Panc1 (cell line): ENCODE results near the gene PCNT. TPM values are rescaled to one million over a fixed set of nuclear protein-coding genes. Genes with fewer than 3 reads are reported as not detected.

Experiments
- ATAC-seq: fragments of 200-7000 bp; cut with Tn5 transposase; 2 replicates; pipeline ENCODE4 v1.9.1; 2020; ENCODE audit warnings: mild to moderate bottlenecking, moderate library complexity
- BruUV-seq: library from RNA; stranded (reverse); fragments of 400-500 nt; replicated peaks from 2 replicates; lab custom pipeline; 2021; lab: Mats Ljungman, UMichigan
- CTCF ChIA-PET: fragments of 300-600 bp; sonication (Branson Sonifier 250); formaldehyde crosslinking; loops from one replicate; lab custom pipeline; 2022; ENCODE audit warnings: antibody characterized with exemption; lab: Charles Lee
- POLR2A ChIA-PET: fragments of 300-600 bp; sonication (Branson Sonifier 250); formaldehyde crosslinking; loops from one replicate; lab custom pipeline; 2022; ENCODE audit warnings: antibody characterized with exemption; lab: Charles Lee
- DNase-seq: peaks from one replicate; pipeline ENCODE4 v3.0.0-alpha.2; 2010; ENCODE audit warnings: low read depth, low spot score
- H3K27ac ChIP-seq: 2 replicates; pipeline ENCODE4 v1.5.1; 2011; ENCODE audit warnings: mild to moderate bottlenecking, low read length, inconsistent platforms
- H3K27me3 ChIP-seq: fragments of 200-500 bp; sonication (Bioruptor generic); 2 replicates; pipeline ENCODE4 v1.6.0; 2014; ENCODE audit warnings: low read length, inconsistent platforms; ENCODE audit not compliant: control insufficient read depth, insufficient read depth
- H3K36me3 ChIP-seq: fragments of 200-500 bp; sonication (Bioruptor generic); 2 replicates; pipeline ENCODE4 v1.5.1; 2014; ENCODE audit warnings: inconsistent platforms, mild to moderate bottlenecking, low read length, moderate library complexity; ENCODE audit not compliant: control insufficient read depth, insufficient read depth
- H3K4me1 ChIP-seq: 2 replicates; pipeline ENCODE4 v1.5.1; 2011; ENCODE audit warnings: inconsistent platforms, mild to moderate bottlenecking, low read length, moderate library complexity; ENCODE audit not compliant: control insufficient read depth, insufficient read depth
- H3K4me3 ChIP-seq, 2 experiments: 2 replicates each; pipeline ENCODE4 v1.5.1; 2011 to 2012; ENCODE audit warnings: low read depth in 2 of 2, low read length in 2 of 2, mild to moderate bottlenecking in 2 of 2, inconsistent platforms in 1 of 2, moderate library complexity in 1 of 2
- H3K9me3 ChIP-seq: fragments of 200-500 bp; sonication (Bioruptor generic); 2 replicates; pipeline ENCODE4 v1.5.1; 2014; ENCODE audit warnings: low read depth, mild to moderate bottlenecking, inconsistent platforms, low read length, moderate library complexity; ENCODE audit not compliant: control insufficient read depth, insufficient read depth
- CTCF ChIP-seq: fragments of 450-650 bp; IDR thresholded peaks from 2 replicates; pipeline ENCODE4 v1.5.1; 2017; ENCODE audit warnings: mild to moderate bottlenecking
- POLR2AphosphoS5 ChIP-seq: IDR thresholded peaks from 2 replicates; pipeline ENCODE4 v1.6.1; 2012; ENCODE audit warnings: mild to moderate bottlenecking, low read depth, low read length, moderate library complexity
- SIN3A ChIP-seq: IDR thresholded peaks from 2 replicates; pipeline ENCODE4 v1.6.1; 2012; ENCODE audit warnings: low read depth, mild to moderate bottlenecking, low read length, moderate library complexity, borderline replicate concordance; ENCODE audit not compliant: insufficient read depth
- TCF7L2 ChIP-seq: IDR thresholded peaks from 2 replicates; pipeline ENCODE4 v1.6.1; 2011; ENCODE audit warnings: mild to moderate bottlenecking, low read depth, low read length, inconsistent platforms
- in situ Hi-C: cut with HindIII; loops from 2 replicates; pipeline ENCODE4 v1.10.0; 2016; ENCODE audit warnings: low sequenced_read_pairs, low pct_unique_long_range_greater_than_20kb
- intact Hi-C: fragments of 100-400 bp; cut with micrococcal nuclease; formaldehyde crosslinking; loops from one replicate; pipeline ENCODE4 v1.10.0; 2022; ENCODE audit not compliant: unreplicated experiment
- total RNA-seq: library from RNA; stranded (reverse); gene quantifications from one replicate; pipeline ENCODE4 v1.2.1, GENCODE V29; 2021; ENCODE audit not compliant: unreplicated experiment
- TF ChIP-seq, protein P1 (sequence below), 2 experiments: IDR thresholded peaks; 2 replicates each; pipeline ENCODE4 v1.6.1; 2011 to 2012; ENCODE audit warnings: low read depth in 2 of 2, control low read depth in 1 of 2, low read length in 1 of 2, mild to moderate bottlenecking in 1 of 2, moderate library complexity in 1 of 2; ENCODE audit not compliant: insufficient read depth in 1 of 2

The PCNT gene
- total RNA-seq, 1 experiment from 2014 or later: 44.3 TPM

GRCh38 chr21:46420241-46421190 lies 96.6 kb downstream of the PCNT start:
- intact Hi-C loops: no loop called here
- POLR2A ChIA-PET: no interaction called here
- BruUV-seq: no TSS peak

DNA sequence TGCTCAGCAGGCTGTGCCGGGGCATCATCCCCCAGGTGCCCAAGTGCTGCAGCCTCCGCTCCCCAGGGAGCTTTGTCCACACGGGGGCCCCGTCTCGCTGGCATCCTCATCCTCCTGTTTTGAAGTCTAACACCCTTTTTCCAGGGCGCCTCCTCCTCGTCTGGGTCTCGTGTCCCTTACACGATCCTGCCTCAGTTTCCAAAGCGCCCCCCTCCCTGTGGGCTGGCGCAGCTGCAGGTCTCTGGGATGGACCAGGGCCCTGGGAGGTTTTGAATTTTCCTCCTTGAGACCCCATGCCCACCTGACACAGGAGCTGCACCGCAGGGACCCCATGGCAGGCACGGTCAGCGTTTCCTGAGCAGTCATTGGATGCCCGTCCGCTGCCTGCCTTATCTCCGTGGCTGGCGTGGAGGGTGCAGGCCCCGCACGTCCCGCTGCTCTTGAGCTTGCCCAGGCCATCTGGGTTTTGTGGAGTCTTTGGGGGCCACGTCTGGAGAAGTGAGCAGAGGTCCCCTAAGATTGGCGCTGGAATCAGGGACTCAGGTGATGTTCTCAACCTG lies 97.3 kb downstream of the PCNT start:
- DNase-seq (no peak), ATAC-seq (no peak)
- Histone ChIP-seq H3K36me3 (no peaks in the 10 kb centered on the region), H3K4me3 (no peak overlapping the region), H3K9me3 (no peaks in the 10 kb centered on the region), H3K4me1 (no peaks in the 10 kb centered on the region), H3K27ac (no peak overlapping the region), H3K27me3 (no peaks in the 10 kb centered on the region)
- POLR2A ChIA-PET: no interaction called here
- CTCF ChIA-PET: no interaction called here
- no TSS peak for BruUV-seq
- TF ChIP-seq POLR2AphosphoS5: no peak
- no peak for TF ChIP-seq SIN3A
- TF ChIP-seq CTCF: no peak
- TF ChIP-seq TCF7L2: no peak
- TF ChIP-seq, protein P1, sequence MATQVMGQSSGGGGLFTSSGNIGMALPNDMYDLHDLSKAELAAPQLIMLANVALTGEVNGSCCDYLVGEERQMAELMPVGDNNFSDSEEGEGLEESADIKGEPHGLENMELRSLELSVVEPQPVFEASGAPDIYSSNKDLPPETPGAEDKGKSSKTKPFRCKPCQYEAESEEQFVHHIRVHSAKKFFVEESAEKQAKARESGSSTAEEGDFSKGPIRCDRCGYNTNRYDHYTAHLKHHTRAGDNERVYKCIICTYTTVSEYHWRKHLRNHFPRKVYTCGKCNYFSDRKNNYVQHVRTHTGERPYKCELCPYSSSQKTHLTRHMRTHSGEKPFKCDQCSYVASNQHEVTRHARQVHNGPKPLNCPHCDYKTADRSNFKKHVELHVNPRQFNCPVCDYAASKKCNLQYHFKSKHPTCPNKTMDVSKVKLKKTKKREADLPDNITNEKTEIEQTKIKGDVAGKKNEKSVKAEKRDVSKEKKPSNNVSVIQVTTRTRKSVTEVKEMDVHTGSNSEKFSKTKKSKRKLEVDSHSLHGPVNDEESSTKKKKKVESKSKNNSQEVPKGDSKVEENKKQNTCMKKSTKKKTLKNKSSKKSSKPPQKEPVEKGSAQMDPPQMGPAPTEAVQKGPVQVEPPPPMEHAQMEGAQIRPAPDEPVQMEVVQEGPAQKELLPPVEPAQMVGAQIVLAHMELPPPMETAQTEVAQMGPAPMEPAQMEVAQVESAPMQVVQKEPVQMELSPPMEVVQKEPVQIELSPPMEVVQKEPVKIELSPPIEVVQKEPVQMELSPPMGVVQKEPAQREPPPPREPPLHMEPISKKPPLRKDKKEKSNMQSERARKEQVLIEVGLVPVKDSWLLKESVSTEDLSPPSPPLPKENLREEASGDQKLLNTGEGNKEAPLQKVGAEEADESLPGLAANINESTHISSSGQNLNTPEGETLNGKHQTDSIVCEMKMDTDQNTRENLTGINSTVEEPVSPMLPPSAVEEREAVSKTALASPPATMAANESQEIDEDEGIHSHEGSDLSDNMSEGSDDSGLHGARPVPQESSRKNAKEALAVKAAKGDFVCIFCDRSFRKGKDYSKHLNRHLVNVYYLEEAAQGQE (IDR thresholded peaks at IDR 0.05; ENCODE audit: insufficient read depth in 1 of 2, low read depth in 2 of 2, low read length in 1 of 2): no peak
- intact Hi-C loops: no loop called here
- in situ Hi-C loops: no loop called here

More at GRCh38 chr21:46420241-46421190, 96.6 kb downstream of the PCNT start:
- no peaks in the 10 kb centered on the region for H3K9me3 ChIP-seq
- TF ChIP-seq, protein P1 (IDR thresholded peaks at IDR 0.05; ENCODE audit: insufficient read depth in 1 of 2, low read depth in 2 of 2, low read length in 1 of 2): no peak
- no peak for TF ChIP-seq SIN3A
- no peak for TF ChIP-seq POLR2AphosphoS5
- no peak for TF ChIP-seq CTCF
- TF ChIP-seq TCF7L2: no peak
- CTCF ChIA-PET: no interaction called here
- no peaks in the 10 kb centered on the region; the same call in 1 of the 2 replicates for H3K36me3 ChIP-seq
- in situ Hi-C loops: no loop called here
- DNase-seq (no peak), ATAC-seq (no peak; the same call in 1 of the 2 replicates)
- H3K27ac ChIP-seq: no peak overlapping the region
- no peaks in the 10 kb centered on the region for H3K4me1 ChIP-seq
- no peaks in the 10 kb centered on the region for H3K27me3 ChIP-seq
- H3K4me3 ChIP-seq: no peak overlapping the region
